HG03097 (cell line): Measurements from ENCODE around the gene TRH.

Experiments
- ATAC-seq: cut with Tn5 transposase; IDR thresholded peaks from one replicate; pipeline ENCODE4 v1.9.1; 2021; ENCODE audit not compliant: unreplicated experiment, low FRiP score

TRH gene

GRCh38 chr3:129974564-129974832 is at the start of gene TRH:
Gene TRH, plus strand, starts transcription at chr3:129974720. Its CDS starts 1,097 bp downstream, at chr3:129975817.
- no peak for ATAC-seq

- no peak for ATAC-seq
Measured at GRCh38 chr3:129927072-129927471, 47.4 kb upstream of the TRH start.

GRCh38 chr3:129929383-129929782 is 45.1 kb upstream of the TRH start:
- ATAC-seq: no peak

GRCh38 chr3:129933471-129933870 is 41.0 kb upstream of the TRH start:
- no peak for ATAC-seq

- no peak for ATAC-seq
Measured at GRCh38 chr3:129934234-129935123, 40.0 kb upstream of the TRH start.

GRCh38 chr3:129936757-129937156 is 37.8 kb upstream of the TRH start:
- ATAC-seq: no peak

- ATAC-seq: no peak
Measured at GRCh38 chr3:129937717-129938116, 36.8 kb upstream of the TRH start.

GRCh38 chr3:129938140-129938930 is 36.2 kb upstream of the TRH start:
- no peak for ATAC-seq

GRCh38 chr3:129940086-129940485 is 34.4 kb upstream of the TRH start:
- no peak for ATAC-seq

GRCh38 chr3:129942296-129942695 is 32.2 kb upstream of the TRH start:
- no peak for ATAC-seq

- no peak for ATAC-seq
Measured at GRCh38 chr3:129943020-129943419, 31.5 kb upstream of the TRH start.

GRCh38 chr3:129944709-129945108 is 29.8 kb upstream of the TRH start:
- ATAC-seq: no peak

- no peak for ATAC-seq
Measured at GRCh38 chr3:129947538-129948240, 26.8 kb upstream of the TRH start.

- ATAC-seq: no peak
Measured at GRCh38 chr3:129950318-129951046, 24.0 kb upstream of the TRH start.

- ATAC-seq: no peak
Measured at GRCh38 chr3:129952556-129953355, 21.8 kb upstream of the TRH start.

GRCh38 chr3:129953621-129954020 is 20.9 kb upstream of the TRH start:
- no peak for ATAC-seq

GRCh38 chr3:129954514-129954913 is 20.0 kb upstream of the TRH start:
- ATAC-seq: no peak

- ATAC-seq: no peak
Measured at GRCh38 chr3:129956936-129957335, 17.6 kb upstream of the TRH start.

- ATAC-seq: no peak
Measured at GRCh38 chr3:129958755-129959154, 15.8 kb upstream of the TRH start.

GRCh38 chr3:129961141-129961541 is 13.4 kb upstream of the TRH start:
- no peak for ATAC-seq
